SK-N-SH (cell line): ENCODE data around the gene CYP2A13. TPM values are rescaled to one million over a fixed set of nuclear protein-coding genes. Genes with fewer than 3 reads are reported as not detected.

Experiments used
- CTCF ChIA-PET: fragments of 300-600, 350-600 bp; formaldehyde crosslinking; extraction: SDS; loops from one replicate; lab custom pipeline; 2021; lab: Yijun Ruan, JAX
- POLR2A ChIA-PET: fragments of 350-600 bp; sonication (Branson Sonifier 250); formaldehyde crosslinking; extraction: SDS; loops from one replicate; lab custom pipeline; 2020; ENCODE audit warnings: antibody characterized with exemption, inconsistent platforms; lab: Yijun Ruan, JAX
- DNase-seq: peaks from one replicate; pipeline ENCODE4 v3.0.0; 2012
- H2AFZ ChIP-seq: fragments of 200-600 bp; sonication (generic); 2 replicates; pipeline ENCODE4 v1.8.1; 2016; ENCODE audit warnings: antibody characterized with exemption, mild to moderate bottlenecking, low read depth
- H3F3A ChIP-seq: fragments of 200-600 bp; sonication (generic); replicated peaks from 2 replicates; pipeline ENCODE3; 2016; ENCODE audit warnings: antibody characterized with exemption, mild to moderate bottlenecking; ENCODE audit not compliant: insufficient read depth
- H3K27ac ChIP-seq, 2 experiments: fragments of 200-500 bp in 1 of 2; fragments of 200-600 bp in 1 of 2; sonication (Bioruptor generic) in 1 of 2; sonication (generic), shearing (Covaris generic) in 1 of 2; 2 replicates each; pipeline versions ENCODE4 v1.5.1 to v1.6.1; 2014 to 2016; ENCODE audit warnings: low read depth in 2 of 2, inconsistent platforms in 1 of 2, low read length in 1 of 2, mild to moderate bottlenecking in 1 of 2, mixed read lengths in 1 of 2
- H3K27me3 ChIP-seq: fragments of 200-600 bp; sonication (generic), shearing (Covaris generic); 2 replicates; pipeline ENCODE4 v1.6.1; 2016; ENCODE audit warnings: mixed run types; ENCODE audit not compliant: insufficient read depth
- H3K36me3 ChIP-seq, 2 experiments: fragments of 200-500 bp in 1 of 2; fragments of 200-600 bp in 1 of 2; sonication (Bioruptor generic) in 1 of 2; sonication (generic) in 1 of 2; replicated peaks in 1 of 2; 2 replicates each; pipeline versions ENCODE3 to v1.5.1; 2014 to 2016; ENCODE audit warnings: low read length in 1 of 2, mild to moderate bottlenecking in 1 of 2; ENCODE audit not compliant: insufficient read depth in 2 of 2, control insufficient read depth in 1 of 2
- H3K4me1 ChIP-seq, 2 experiments: fragments of 200-500 bp in 1 of 2; fragments of 200-600 bp in 1 of 2; sonication (Bioruptor generic) in 1 of 2; sonication (generic), shearing (Covaris generic) in 1 of 2; 2 replicates each; pipeline versions ENCODE4 v1.5.1 to v1.6.1; 2014 to 2016; ENCODE audit warnings: low read depth in 1 of 2, low read length in 1 of 2, mixed run types in 1 of 2; ENCODE audit not compliant: insufficient read depth in 2 of 2, control insufficient read depth in 1 of 2
- H3K4me2 ChIP-seq: fragments of 200-600 bp; sonication (generic), shearing (Covaris generic); 2 replicates; pipeline ENCODE4 v1.6.1; 2017; ENCODE audit warnings: mixed run types
- H3K4me3 ChIP-seq, 2 experiments: fragments of 200-500 bp in 1 of 2; fragments of 200-600 bp in 1 of 2; sonication (Bioruptor generic) in 1 of 2; sonication (generic), shearing (Covaris generic) in 1 of 2; 2 replicates each; pipeline versions ENCODE4 v1.5.1 to v1.8.1; 2014 to 2016; ENCODE audit warnings: low read depth in 2 of 2, inconsistent platforms in 1 of 2, low read length in 1 of 2, mild to moderate bottlenecking in 1 of 2, mixed read lengths in 1 of 2, moderate library complexity in 1 of 2
- H3K79me2 ChIP-seq: fragments of 200-600 bp; sonication (generic); 2 replicates; pipeline ENCODE4 v1.8.1; 2017; ENCODE audit warnings: mild to moderate bottlenecking; ENCODE audit not compliant: insufficient read depth
- H3K9ac ChIP-seq: fragments of 200-600 bp; sonication (generic); 2 replicates; pipeline ENCODE4 v1.6.1; 2017; ENCODE audit warnings: mixed run types
- H3K9me2 ChIP-seq: fragments of 200-600 bp; sonication (generic); 2 replicates; pipeline ENCODE4 v1.6.1; 2017; ENCODE audit warnings: mixed run types
- H3K9me3 ChIP-seq: fragments of 200-600 bp; sonication (generic); 2 replicates; pipeline ENCODE4 v1.6.1; 2017; ENCODE audit warnings: mixed run types, mild to moderate bottlenecking, moderate library complexity
- H4K20me1 ChIP-seq: fragments of 200-600 bp; sonication (generic); 2 replicates; pipeline ENCODE4 v1.6.1; 2017; ENCODE audit warnings: mild to moderate bottlenecking, mixed run types; ENCODE audit not compliant: insufficient read depth
- ELF1 ChIP-seq: IDR thresholded peaks from 2 replicates; pipeline ENCODE4 v1.4.0; 2012
- EP300 ChIP-seq, 2 experiments: IDR thresholded peaks; 2 replicates each; pipeline versions ENCODE4 v1.4.0 to v1.6.1; 2012; ENCODE audit warnings: borderline replicate concordance in 1 of 2, low read depth in 1 of 2, low read length in 1 of 2
- GABPA ChIP-seq: IDR thresholded peaks from 2 replicates; pipeline ENCODE4 v1.4.0; 2012; ENCODE audit warnings: low read depth, mild to moderate bottlenecking
- JUND ChIP-seq: IDR thresholded peaks from 2 replicates; pipeline ENCODE4 v1.4.0; 2012
- MEF2A ChIP-seq: IDR thresholded peaks from 2 replicates; pipeline ENCODE4 v1.4.0; 2012; ENCODE audit warnings: low read depth, borderline replicate concordance
- RXRA ChIP-seq: IDR thresholded peaks from 2 replicates; pipeline ENCODE4 v1.4.0; 2012; ENCODE audit warnings: low read depth, mild to moderate bottlenecking, borderline replicate concordance
- TAF1 ChIP-seq: IDR thresholded peaks from 2 replicates; pipeline ENCODE4 v1.6.1; 2012; ENCODE audit warnings: low read depth, mild to moderate bottlenecking, low read length, moderate library complexity, borderline replicate concordance
- TCF12 ChIP-seq: IDR thresholded peaks from 2 replicates; pipeline ENCODE4 v1.4.0; 2012
- TEAD4 ChIP-seq: IDR thresholded peaks from 2 replicates; pipeline ENCODE4 v1.4.0; 2012; ENCODE audit warnings: mild to moderate bottlenecking, borderline replicate concordance; ENCODE audit not compliant: insufficient read depth
- YY1 ChIP-seq: IDR thresholded peaks from 2 replicates; pipeline ENCODE4 v1.4.0; 2012; ENCODE audit warnings: low read depth, mild to moderate bottlenecking
- WGBS: methylation state at CpG from one replicate; pipeline ENCODE4 v1.1.6; 2017; ENCODE audit warnings: low lambda C conversion rate; 5-methylcytosine and 5-hydroxymethylcytosine counted together
- polyA plus RNA-seq, 3 experiments: library from polyadenylated mRNA; depleted of rRNA; stranded (reverse); fragments of >200 nt; gene quantifications; 2 replicates each; pipeline ENCODE4 v1.2.3, GENCODE V29; 2012
- TF ChIP-seq, protein P1 (sequence below): IDR thresholded peaks from 2 replicates; pipeline ENCODE4 v1.6.1; 2012; ENCODE audit warnings: mild to moderate bottlenecking, low read depth, low read length, moderate library complexity
- TF ChIP-seq, protein P2 (sequence below): fragments of 150-350 bp; IDR thresholded peaks from 2 replicates; pipeline ENCODE4 v1.6.1; 2017; ENCODE audit warnings: antibody characterized with exemption, low read length, low read depth, borderline replicate concordance
- TF ChIP-seq, protein P3 (sequence below): fragments of 200-600 bp; sonication (generic); IDR thresholded peaks from 2 replicates; pipeline ENCODE4 v1.6.1; 2017; ENCODE audit warnings: antibody characterized with exemption, mild to moderate bottlenecking, moderate library complexity
- TF ChIP-seq, protein P4 (sequence below): IDR thresholded peaks from 2 replicates; pipeline ENCODE4; 2012
- TF ChIP-seq, protein P5 (sequence below): IDR thresholded peaks from 2 replicates; pipeline ENCODE4 v1.4.0; 2012; ENCODE audit warnings: low read depth, borderline replicate concordance

The CYP2A13 gene
- polyA plus RNA-seq, 1 of the 3 experiments (the other 2 are of a cell fraction): not detected

DNA sequence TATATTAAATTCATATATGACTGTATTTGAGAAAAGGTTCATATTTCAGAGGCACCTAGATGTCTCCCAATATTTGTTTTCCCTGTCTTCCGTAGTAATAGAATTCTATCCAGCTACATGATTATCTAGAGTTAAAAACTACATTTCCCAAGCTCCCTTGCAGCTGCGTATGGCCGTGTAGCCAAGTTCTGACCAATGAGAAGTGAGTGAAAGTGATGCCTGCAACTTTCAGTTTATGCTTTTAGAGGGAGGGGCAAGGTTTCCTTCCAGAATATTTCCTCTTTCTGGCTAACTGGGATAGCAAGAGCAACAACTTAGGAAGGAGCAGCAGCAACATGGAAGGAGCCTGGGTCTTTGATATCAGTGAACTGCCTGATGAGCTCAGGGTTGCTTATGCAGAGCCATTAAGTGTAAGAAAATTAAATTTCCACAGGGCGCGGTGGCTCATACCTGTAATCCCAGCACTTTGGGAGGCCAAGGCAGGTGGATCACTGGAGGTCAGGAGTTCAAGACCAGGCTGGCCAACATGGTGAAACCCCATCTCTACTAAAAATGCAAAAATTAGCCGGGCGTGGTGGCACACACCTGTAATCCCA lies 23.2 kb upstream of the CYP2A13 start:
- WGBS: 18% methylated on average over 7 of the region's 7 CpGs
- no peaks in the 10 kb centered on the region for H3K4me1 ChIP-seq
- TF ChIP-seq, protein P1, sequence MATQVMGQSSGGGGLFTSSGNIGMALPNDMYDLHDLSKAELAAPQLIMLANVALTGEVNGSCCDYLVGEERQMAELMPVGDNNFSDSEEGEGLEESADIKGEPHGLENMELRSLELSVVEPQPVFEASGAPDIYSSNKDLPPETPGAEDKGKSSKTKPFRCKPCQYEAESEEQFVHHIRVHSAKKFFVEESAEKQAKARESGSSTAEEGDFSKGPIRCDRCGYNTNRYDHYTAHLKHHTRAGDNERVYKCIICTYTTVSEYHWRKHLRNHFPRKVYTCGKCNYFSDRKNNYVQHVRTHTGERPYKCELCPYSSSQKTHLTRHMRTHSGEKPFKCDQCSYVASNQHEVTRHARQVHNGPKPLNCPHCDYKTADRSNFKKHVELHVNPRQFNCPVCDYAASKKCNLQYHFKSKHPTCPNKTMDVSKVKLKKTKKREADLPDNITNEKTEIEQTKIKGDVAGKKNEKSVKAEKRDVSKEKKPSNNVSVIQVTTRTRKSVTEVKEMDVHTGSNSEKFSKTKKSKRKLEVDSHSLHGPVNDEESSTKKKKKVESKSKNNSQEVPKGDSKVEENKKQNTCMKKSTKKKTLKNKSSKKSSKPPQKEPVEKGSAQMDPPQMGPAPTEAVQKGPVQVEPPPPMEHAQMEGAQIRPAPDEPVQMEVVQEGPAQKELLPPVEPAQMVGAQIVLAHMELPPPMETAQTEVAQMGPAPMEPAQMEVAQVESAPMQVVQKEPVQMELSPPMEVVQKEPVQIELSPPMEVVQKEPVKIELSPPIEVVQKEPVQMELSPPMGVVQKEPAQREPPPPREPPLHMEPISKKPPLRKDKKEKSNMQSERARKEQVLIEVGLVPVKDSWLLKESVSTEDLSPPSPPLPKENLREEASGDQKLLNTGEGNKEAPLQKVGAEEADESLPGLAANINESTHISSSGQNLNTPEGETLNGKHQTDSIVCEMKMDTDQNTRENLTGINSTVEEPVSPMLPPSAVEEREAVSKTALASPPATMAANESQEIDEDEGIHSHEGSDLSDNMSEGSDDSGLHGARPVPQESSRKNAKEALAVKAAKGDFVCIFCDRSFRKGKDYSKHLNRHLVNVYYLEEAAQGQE: no peak
- TF ChIP-seq MEF2A (no peak), EP300 (IDR thresholded peaks at IDR 0.05; ENCODE audit: borderline replicate concordance in 1 of 2, low read depth in 1 of 2, low read length in 1 of 2) (no peak), GABPA (no peak), TAF1 (no peak), YY1 (no peak), JUND (no peak), TEAD4 (no peak), RXRA (no peak), TCF12 (no peak), ELF1 (no peak)
- TF ChIP-seq, protein P2, sequence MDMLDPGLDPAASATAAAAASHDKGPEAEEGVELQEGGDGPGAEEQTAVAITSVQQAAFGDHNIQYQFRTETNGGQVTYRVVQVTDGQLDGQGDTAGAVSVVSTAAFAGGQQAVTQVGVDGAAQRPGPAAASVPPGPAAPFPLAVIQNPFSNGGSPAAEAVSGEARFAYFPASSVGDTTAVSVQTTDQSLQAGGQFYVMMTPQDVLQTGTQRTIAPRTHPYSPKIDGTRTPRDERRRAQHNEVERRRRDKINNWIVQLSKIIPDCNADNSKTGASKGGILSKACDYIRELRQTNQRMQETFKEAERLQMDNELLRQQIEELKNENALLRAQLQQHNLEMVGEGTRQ: no peak
- TF ChIP-seq, protein P3, sequence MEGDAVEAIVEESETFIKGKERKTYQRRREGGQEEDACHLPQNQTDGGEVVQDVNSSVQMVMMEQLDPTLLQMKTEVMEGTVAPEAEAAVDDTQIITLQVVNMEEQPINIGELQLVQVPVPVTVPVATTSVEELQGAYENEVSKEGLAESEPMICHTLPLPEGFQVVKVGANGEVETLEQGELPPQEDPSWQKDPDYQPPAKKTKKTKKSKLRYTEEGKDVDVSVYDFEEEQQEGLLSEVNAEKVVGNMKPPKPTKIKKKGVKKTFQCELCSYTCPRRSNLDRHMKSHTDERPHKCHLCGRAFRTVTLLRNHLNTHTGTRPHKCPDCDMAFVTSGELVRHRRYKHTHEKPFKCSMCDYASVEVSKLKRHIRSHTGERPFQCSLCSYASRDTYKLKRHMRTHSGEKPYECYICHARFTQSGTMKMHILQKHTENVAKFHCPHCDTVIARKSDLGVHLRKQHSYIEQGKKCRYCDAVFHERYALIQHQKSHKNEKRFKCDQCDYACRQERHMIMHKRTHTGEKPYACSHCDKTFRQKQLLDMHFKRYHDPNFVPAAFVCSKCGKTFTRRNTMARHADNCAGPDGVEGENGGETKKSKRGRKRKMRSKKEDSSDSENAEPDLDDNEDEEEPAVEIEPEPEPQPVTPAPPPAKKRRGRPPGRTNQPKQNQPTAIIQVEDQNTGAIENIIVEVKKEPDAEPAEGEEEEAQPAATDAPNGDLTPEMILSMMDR: no peak
- TF ChIP-seq, protein P4, sequence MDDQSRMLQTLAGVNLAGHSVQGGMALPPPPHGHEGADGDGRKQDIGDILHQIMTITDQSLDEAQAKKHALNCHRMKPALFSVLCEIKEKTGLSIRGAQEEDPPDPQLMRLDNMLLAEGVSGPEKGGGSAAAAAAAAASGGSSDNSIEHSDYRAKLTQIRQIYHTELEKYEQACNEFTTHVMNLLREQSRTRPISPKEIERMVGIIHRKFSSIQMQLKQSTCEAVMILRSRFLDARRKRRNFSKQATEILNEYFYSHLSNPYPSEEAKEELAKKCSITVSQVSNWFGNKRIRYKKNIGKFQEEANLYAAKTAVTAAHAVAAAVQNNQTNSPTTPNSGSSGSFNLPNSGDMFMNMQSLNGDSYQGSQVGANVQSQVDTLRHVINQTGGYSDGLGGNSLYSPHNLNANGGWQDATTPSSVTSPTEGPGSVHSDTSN: no peak
- TF ChIP-seq, protein P5, sequence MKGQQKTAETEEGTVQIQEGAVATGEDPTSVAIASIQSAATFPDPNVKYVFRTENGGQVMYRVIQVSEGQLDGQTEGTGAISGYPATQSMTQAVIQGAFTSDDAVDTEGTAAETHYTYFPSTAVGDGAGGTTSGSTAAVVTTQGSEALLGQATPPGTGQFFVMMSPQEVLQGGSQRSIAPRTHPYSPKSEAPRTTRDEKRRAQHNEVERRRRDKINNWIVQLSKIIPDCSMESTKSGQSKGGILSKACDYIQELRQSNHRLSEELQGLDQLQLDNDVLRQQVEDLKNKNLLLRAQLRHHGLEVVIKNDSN: no peak
- no peaks in the 10 kb centered on the region for H3F3A ChIP-seq
- H3K27me3 ChIP-seq: peaks cover 33% of the 10 kb centered on the region; the same call in 1 of the 2 replicates
- H3K4me3 ChIP-seq: peak overlapping the region; percentile 29 to 45; a peak in 3 of 4 replicates
- no peaks in the 10 kb centered on the region for H3K9me3 ChIP-seq
- no peaks in the 10 kb centered on the region for H3K36me3 ChIP-seq
- peak; percentile 10 for DNase-seq
- peak overlapping the region; percentile 67 for H2AFZ ChIP-seq
- H3K9ac ChIP-seq: no peak overlapping the region
- ChIA-PET POLR2A (no interaction called here), CTCF (interaction anchor here (1.6 kb wide), 1 partner anchor 79 kb away, joined by 4 read pairs; no protein-coding TSS in a partner anchor)
- H3K9me2 ChIP-seq: no peaks in the 10 kb centered on the region
- H3K4me2 ChIP-seq: peak overlapping the region; percentile 59
- H4K20me1 ChIP-seq: no peaks in the 10 kb centered on the region
- no peak overlapping the region for H3K27ac ChIP-seq
- H3K79me2 ChIP-seq: no peaks in the 10 kb centered on the region
